HCT116 (cell line): ENCODE results near the gene RNF13. TPM values are rescaled to one million over a fixed set of nuclear protein-coding genes. Genes with fewer than 3 reads are reported as not detected.

ENCODE experiments used
- ATAC-seq: fragments of 200-7000 bp; cut with Tn5 transposase; 2 replicates; pipeline ENCODE4 v1.9.1; 2020; ENCODE audit warnings: mild to moderate bottlenecking, moderate library complexity
- BruUV-seq: library from RNA; stranded (reverse); fragments of 400-500 nt; replicated peaks from 2 replicates; lab custom pipeline; 2021; lab: Mats Ljungman, UMichigan
- CTCF ChIA-PET: fragments of 300-600 bp; sonication (Branson Sonifier 250); formaldehyde crosslinking; loops from one replicate; lab custom pipeline; 2021; ENCODE audit warnings: antibody characterized with exemption; lab: Charles Lee
- POLR2A ChIA-PET: fragments of 300-600, 350-600 bp; sonication (Branson Sonifier 250); formaldehyde crosslinking; loops from one replicate; lab custom pipeline; 2021; ENCODE audit warnings: antibody characterized with exemption; lab: Charles Lee
- RAD21 ChIA-PET, 2 experiments: fragments of 300-600 bp; sonication (Branson Sonifier 250); formaldehyde crosslinking; loops; one replicate each; lab custom pipeline; 2023; ENCODE audit warnings: low total read pairs in 2 of 2; ENCODE audit not compliant: uncharacterized antibody in 2 of 2, unreplicated experiment in 2 of 2, low non-redundant PET in 1 of 2; lab: Charles Lee
- DNase-seq: peaks from one replicate; pipeline ENCODE4 v3.0.0-alpha.2; 2010; ENCODE audit warnings: low read depth, low spot score
- H2AFZ ChIP-seq: fragments of 200-600 bp; shearing (Covaris generic), sonication (generic); 2 replicates; pipeline ENCODE4 v1.6.1; 2017; ENCODE audit warnings: low read depth, mixed run types, mixed read lengths, antibody characterized with exemption, low read length; ENCODE audit not compliant: poor library complexity, severe bottlenecking
- H3K27ac ChIP-seq: 2 replicates; pipeline ENCODE4 v1.5.1; 2012; ENCODE audit warnings: low read depth, low read length
- H3K27me3 ChIP-seq: fragments of 200-600 bp; sonication (generic); 2 replicates; pipeline ENCODE4 v1.6.1; 2016; ENCODE audit warnings: mixed run types, low read length, mixed read lengths; ENCODE audit not compliant: insufficient read depth
- H3K36me3 ChIP-seq, 2 experiments: fragments of 200-500 bp in 1 of 2; fragments of 200-600 bp in 1 of 2; sonication (Bioruptor generic) in 1 of 2; sonication (generic) in 1 of 2; 2 replicates each; pipeline versions ENCODE4 v1.5.1 to v1.6.1; 2014 to 2016; ENCODE audit warnings: low read length in 2 of 2, inconsistent platforms in 1 of 2, mixed read lengths in 1 of 2, mixed run types in 1 of 2; ENCODE audit not compliant: insufficient read depth in 2 of 2, control insufficient read depth in 1 of 2
- H3K4me1 ChIP-seq, 2 experiments: fragments of 200-600 bp in 1 of 2; sonication (generic) in 1 of 2; 2 replicates each; pipeline versions ENCODE4 v1.5.1 to v1.6.1; 2012 to 2017; ENCODE audit warnings: low read length in 2 of 2, inconsistent platforms in 1 of 2, mild to moderate bottlenecking in 1 of 2, mixed read lengths in 1 of 2, mixed run types in 1 of 2, moderate library complexity in 1 of 2; ENCODE audit not compliant: insufficient read depth in 2 of 2, control insufficient read depth in 1 of 2
- H3K4me2 ChIP-seq: fragments of 200-600 bp; sonication (generic); 2 replicates; pipeline ENCODE4 v1.6.1; 2017; ENCODE audit warnings: mixed run types, low read length, mixed read lengths
- H3K4me3 ChIP-seq, 2 experiments: fragments of 200-600 bp in 1 of 2; sonication (generic) in 1 of 2; replicated peaks in 1 of 2; 2 replicates each; pipeline ENCODE4 v1.5.1; 2011 to 2016; ENCODE audit warnings: low read length in 2 of 2, control low read depth in 1 of 2, low read depth in 1 of 2, mild to moderate bottlenecking in 1 of 2, mixed read lengths in 1 of 2, mixed run types in 1 of 2
- H3K79me2 ChIP-seq: fragments of 200-600 bp; sonication (generic); 2 replicates; pipeline ENCODE4 v1.6.1; 2017; ENCODE audit warnings: mild to moderate bottlenecking, mixed run types, low read length, moderate library complexity, mixed read lengths; ENCODE audit not compliant: insufficient read depth
- H3K9ac ChIP-seq: fragments of 200-600 bp; sonication (generic); 2 replicates; pipeline ENCODE4 v1.6.1; 2016; ENCODE audit warnings: low read length, mixed read lengths
- H3K9me2 ChIP-seq: fragments of 200-600 bp; sonication (generic), shearing (Covaris generic); 2 replicates; pipeline ENCODE4 v1.6.1; 2017; ENCODE audit warnings: mixed run types, mild to moderate bottlenecking, moderate library complexity; ENCODE audit not compliant: insufficient read depth
- H3K9me3 ChIP-seq, 2 experiments: fragments of 200-500 bp in 1 of 2; fragments of 200-600 bp in 1 of 2; sonication (Bioruptor generic) in 1 of 2; sonication (generic) in 1 of 2; 2 replicates each; pipeline ENCODE4 v1.6.1; 2014 to 2017; ENCODE audit warnings: low read length in 2 of 2, mixed read lengths in 2 of 2, inconsistent platforms in 1 of 2, low read depth in 1 of 2, mild to moderate bottlenecking in 1 of 2, mixed run types in 1 of 2, moderate library complexity in 1 of 2; ENCODE audit not compliant: control insufficient read depth in 1 of 2, insufficient read depth in 1 of 2
- H4K20me1 ChIP-seq: fragments of 200-600 bp; sonication (generic), shearing (Covaris generic); 2 replicates; pipeline ENCODE4 v1.6.1; 2017; ENCODE audit warnings: mixed run types, mild to moderate bottlenecking, moderate library complexity; ENCODE audit not compliant: insufficient read depth
- EGR1 ChIP-seq: IDR thresholded peaks from 2 replicates; pipeline ENCODE4 v1.6.1; 2012; ENCODE audit warnings: low read depth
- EZH2 ChIP-seq: fragments of 200-600 bp; sonication (generic); IDR thresholded peaks from 2 replicates; pipeline ENCODE4 v1.6.1; 2017; ENCODE audit warnings: antibody characterized with exemption, mixed run types
- EZH2phosphoT487 ChIP-seq: fragments of 200-600 bp; IDR thresholded peaks from 2 replicates; pipeline ENCODE4 v1.6.1; 2018; ENCODE audit warnings: antibody characterized with exemption, borderline replicate concordance
- FOSL1 ChIP-seq: IDR thresholded peaks from 2 replicates; pipeline ENCODE4 v1.6.1; 2012; ENCODE audit warnings: low read depth
- JUND ChIP-seq: IDR thresholded peaks from 2 replicates; pipeline ENCODE4 v1.6.1; 2012
- POLR2A ChIP-seq: IDR thresholded peaks from 2 replicates; pipeline ENCODE4 v1.7.0; 2011; ENCODE audit warnings: borderline replicate concordance; ENCODE audit not compliant: insufficient read depth, insufficient read length; ENCODE audit errors: extremely low read depth
- SIN3A ChIP-seq: IDR thresholded peaks from 2 replicates; pipeline ENCODE4 v1.6.1; 2012; ENCODE audit warnings: low read depth
- intact Hi-C: fragments of 100-400 bp; cut with micrococcal nuclease; formaldehyde crosslinking; loops from 2 replicates; pipeline ENCODE4 v1.10.0; 2022
- total RNA-seq: library from RNA; stranded (reverse); gene quantifications from one replicate; pipeline ENCODE4 v1.2.1, GENCODE V29; 2021; ENCODE audit not compliant: unreplicated experiment
- TF ChIP-seq, protein P1 (sequence below): IDR thresholded peaks from 2 replicates; pipeline ENCODE4 v1.6.1; 2011; ENCODE audit warnings: mild to moderate bottlenecking, low read length, moderate library complexity; ENCODE audit not compliant: insufficient replicate concordance; ENCODE audit errors: extremely low read depth
- TF ChIP-seq, protein P2 (sequence below), 3 experiments: fragments of 200-600 bp in 1 of 3; sonication (generic) in 1 of 3; IDR thresholded peaks in 2 of 3; conservative IDR thresholded peaks in 1 of 3; 2 replicates each; pipeline ENCODE4 v1.5.1; 2012 to 2017; ENCODE audit warnings: low read depth in 2 of 3, low read length in 2 of 3, antibody characterized with exemption in 1 of 3, borderline replicate concordance in 1 of 3, control low read depth in 1 of 3, mild to moderate bottlenecking in 1 of 3, mixed read lengths in 1 of 3, mixed run types in 1 of 3, moderate library complexity in 1 of 3; ENCODE audit not compliant: insufficient read depth in 1 of 3
- TF ChIP-seq, protein P3 (sequence below): IDR thresholded peaks from 2 replicates; pipeline ENCODE4 v1.6.1; 2012

RNF13 gene
- total RNA-seq, 1 experiment from 2014 or later, result 39.9 TPM

DNA sequence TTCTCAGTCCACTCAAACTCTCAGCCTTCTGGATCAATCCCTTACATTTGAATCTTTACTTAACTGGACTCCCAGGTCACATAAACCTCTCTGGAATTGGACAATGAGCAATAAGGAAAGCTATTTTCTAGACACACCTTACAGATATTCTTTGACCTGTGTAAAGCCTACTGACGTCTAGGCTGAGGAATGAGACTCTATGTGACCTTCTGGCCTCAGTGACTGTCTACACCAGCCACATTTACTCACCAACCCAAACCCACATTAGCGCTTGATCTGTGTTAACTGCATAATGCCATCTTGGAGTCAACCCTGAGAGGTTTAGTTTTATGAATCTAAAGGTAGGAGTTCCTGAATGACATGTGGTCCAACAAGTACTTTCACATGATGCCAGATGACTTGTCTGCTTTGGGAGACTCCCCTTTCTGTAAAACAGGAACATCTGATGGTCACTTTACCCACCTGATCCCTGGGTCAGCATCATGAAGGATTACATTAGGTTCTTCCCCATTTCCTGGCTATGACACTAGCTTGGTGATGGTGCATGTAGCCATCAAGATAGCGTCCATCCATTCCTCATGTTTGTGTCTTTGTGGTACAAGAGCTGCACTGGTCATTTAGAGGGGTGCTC lies 49.3 kb upstream of the RNF13 start:
- Histone ChIP-seq H3K9ac (no peak overlapping the region), H4K20me1 (no peaks in the 10 kb centered on the region), H3K36me3 (no peaks in the 10 kb centered on the region), H3K4me3 (no peak overlapping the region), H3K4me1 (no peaks in the 10 kb centered on the region), H3K9me3 (no peaks in the 10 kb centered on the region), H3K9me2 (no peaks in the 10 kb centered on the region), H3K27ac (no peak overlapping the region), H2AFZ (no peak overlapping the region), H3K79me2 (no peaks in the 10 kb centered on the region), H3K27me3 (peaks cover 3% of the 10 kb centered on the region; the same call in 1 of the 2 replicates), H3K4me2 (no peak overlapping the region)
- no TSS peak for BruUV-seq
- ChIA-PET CTCF (interaction anchor here (0.8 to 0.9 kb wide), 3 partner anchors 8 to 233 kb away, joined by 3 to 4 read pairs (median 3); no protein-coding TSS in a partner anchor), POLR2A (no interaction called here), RAD21 (no interaction called here)
- intact Hi-C loops, result no loop called here
- TF ChIP-seq EGR1 (no peak), FOSL1 (no peak), SIN3A (no peak), EZH2phosphoT487 (no peak), JUND (no peak), EZH2 (no peak), POLR2A (no peak)
- TF ChIP-seq, protein P1, sequence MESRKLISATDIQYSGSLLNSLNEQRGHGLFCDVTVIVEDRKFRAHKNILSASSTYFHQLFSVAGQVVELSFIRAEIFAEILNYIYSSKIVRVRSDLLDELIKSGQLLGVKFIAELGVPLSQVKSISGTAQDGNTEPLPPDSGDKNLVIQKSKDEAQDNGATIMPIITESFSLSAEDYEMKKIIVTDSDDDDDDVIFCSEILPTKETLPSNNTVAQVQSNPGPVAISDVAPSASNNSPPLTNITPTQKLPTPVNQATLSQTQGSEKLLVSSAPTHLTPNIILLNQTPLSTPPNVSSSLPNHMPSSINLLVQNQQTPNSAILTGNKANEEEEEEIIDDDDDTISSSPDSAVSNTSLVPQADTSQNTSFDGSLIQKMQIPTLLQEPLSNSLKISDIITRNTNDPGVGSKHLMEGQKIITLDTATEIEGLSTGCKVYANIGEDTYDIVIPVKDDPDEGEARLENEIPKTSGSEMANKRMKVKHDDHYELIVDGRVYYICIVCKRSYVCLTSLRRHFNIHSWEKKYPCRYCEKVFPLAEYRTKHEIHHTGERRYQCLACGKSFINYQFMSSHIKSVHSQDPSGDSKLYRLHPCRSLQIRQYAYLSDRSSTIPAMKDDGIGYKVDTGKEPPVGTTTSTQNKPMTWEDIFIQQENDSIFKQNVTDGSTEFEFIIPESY, result no peak
- TF ChIP-seq, protein P2, sequence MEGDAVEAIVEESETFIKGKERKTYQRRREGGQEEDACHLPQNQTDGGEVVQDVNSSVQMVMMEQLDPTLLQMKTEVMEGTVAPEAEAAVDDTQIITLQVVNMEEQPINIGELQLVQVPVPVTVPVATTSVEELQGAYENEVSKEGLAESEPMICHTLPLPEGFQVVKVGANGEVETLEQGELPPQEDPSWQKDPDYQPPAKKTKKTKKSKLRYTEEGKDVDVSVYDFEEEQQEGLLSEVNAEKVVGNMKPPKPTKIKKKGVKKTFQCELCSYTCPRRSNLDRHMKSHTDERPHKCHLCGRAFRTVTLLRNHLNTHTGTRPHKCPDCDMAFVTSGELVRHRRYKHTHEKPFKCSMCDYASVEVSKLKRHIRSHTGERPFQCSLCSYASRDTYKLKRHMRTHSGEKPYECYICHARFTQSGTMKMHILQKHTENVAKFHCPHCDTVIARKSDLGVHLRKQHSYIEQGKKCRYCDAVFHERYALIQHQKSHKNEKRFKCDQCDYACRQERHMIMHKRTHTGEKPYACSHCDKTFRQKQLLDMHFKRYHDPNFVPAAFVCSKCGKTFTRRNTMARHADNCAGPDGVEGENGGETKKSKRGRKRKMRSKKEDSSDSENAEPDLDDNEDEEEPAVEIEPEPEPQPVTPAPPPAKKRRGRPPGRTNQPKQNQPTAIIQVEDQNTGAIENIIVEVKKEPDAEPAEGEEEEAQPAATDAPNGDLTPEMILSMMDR (IDR thresholded peaks at IDR 0.05 in 2 of 3, conservative IDR thresholded peaks at IDR 0.05 in 1 of 3; ENCODE audit: borderline replicate concordance in 1 of 3, insufficient read depth in 1 of 3, low read depth in 2 of 3, low read length in 2 of 3), result no peak
- TF ChIP-seq, protein P3, sequence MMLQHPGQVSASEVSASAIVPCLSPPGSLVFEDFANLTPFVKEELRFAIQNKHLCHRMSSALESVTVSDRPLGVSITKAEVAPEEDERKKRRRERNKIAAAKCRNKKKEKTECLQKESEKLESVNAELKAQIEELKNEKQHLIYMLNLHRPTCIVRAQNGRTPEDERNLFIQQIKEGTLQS, result no peak
- DNase-seq, result no peak
- no peak for ATAC-seq
